A204.1 (cell line): ENCODE data around the gene PROS1.

Experiments
- FAIRE-seq: peaks from 2 replicates; lab custom pipeline; 2012; peaks lifted over from hg19 to GRCh38; lab: Jason Lieb, UNC

PROS1 gene

GRCh38 chr3:93973131-93974126 lies at the start of gene PROS1:
Gene PROS1, minus strand, starts transcription at chr3:93973896. Its CDS starts 147 bp downstream, at chr3:93973749.
- no peak for FAIRE-seq

GRCh38 chr3:94020293-94020692 lies 46.6 kb upstream of the PROS1 start:
- no peak for FAIRE-seq

GRCh38 chr3:94019659-94020058 lies 46.0 kb upstream of the PROS1 start:
- no peak for FAIRE-seq

GRCh38 chr3:94015025-94015424 lies 41.3 kb upstream of the PROS1 start:
- no peak for FAIRE-seq

GRCh38 chr3:94012185-94012584 lies 38.5 kb upstream of the PROS1 start:
- no peak for FAIRE-seq

GRCh38 chr3:94011233-94011711 lies 37.6 kb upstream of the PROS1 start:
- no peak for FAIRE-seq

GRCh38 chr3:94009608-94010007 lies 35.9 kb upstream of the PROS1 start:
- no peak for FAIRE-seq

- no peak for FAIRE-seq
Observed at GRCh38 chr3:94008253-94008652, 34.6 kb upstream of the PROS1 start.

- peak; percentile 98 for FAIRE-seq
Observed at GRCh38 chr3:94004301-94004910, 30.7 kb upstream of the PROS1 start.

- no peak for FAIRE-seq
Observed at GRCh38 chr3:94001827-94002495, 28.3 kb upstream of the PROS1 start.

- FAIRE-seq = no peak
Observed at GRCh38 chr3:94001191-94001590, 27.5 kb upstream of the PROS1 start.

GRCh38 chr3:93994056-93994455 lies 20.4 kb upstream of the PROS1 start:
- no peak for FAIRE-seq

- FAIRE-seq = no peak
Observed at GRCh38 chr3:93992207-93992606, 18.5 kb upstream of the PROS1 start.

GRCh38 chr3:93991631-93992030 lies 17.9 kb upstream of the PROS1 start:
- no peak for FAIRE-seq

GRCh38 chr3:93989241-93989640 lies 15.5 kb upstream of the PROS1 start:
- no peak for FAIRE-seq

- FAIRE-seq = no peak
Observed at GRCh38 chr3:93988764-93989163, 15.1 kb upstream of the PROS1 start.

GRCh38 chr3:93988283-93988682 lies 14.6 kb upstream of the PROS1 start:
- no peak for FAIRE-seq

- FAIRE-seq = no peak
Observed at GRCh38 chr3:93984618-93985017, 10.9 kb upstream of the PROS1 start.

- no peak for FAIRE-seq
Observed at GRCh38 chr3:93983408-93983807, 9.7 kb upstream of the PROS1 start.

GRCh38 chr3:93981649-93982048 lies 8.0 kb upstream of the PROS1 start:
- no peak for FAIRE-seq

GRCh38 chr3:93979850-93980676 lies 6.4 kb upstream of the PROS1 start, which contains the start of gene ARL13B:
Gene ARL13B, plus strand, starts transcription at chr3:93980155. Its CDS starts 269 bp downstream, at chr3:93980424.
- FAIRE-seq = peak; percentile 99

GRCh38 chr3:93969997-93970396 lies 3.7 kb downstream of the PROS1 start:
- no peak for FAIRE-seq
